DMS 273 treated with DMSO at 0.1 percent for 48 hours (cell line): ENCODE data around the gene TMEM233.
"Not testable (repeated sequence)": the region's sequence is repeated elsewhere in the genome, so short reads cannot be mapped to it uniquely, and the experiment has no call there.

ENCODE experiments used
- DNase-seq: peaks from one replicate; lab custom pipeline; 2025; lab: John Stamatoyannopoulos, UW

The TMEM233 gene

GRCh38 chr12:119609358-119609757 lies 15.8 kb downstream of the TMEM233 start:
- no peak for DNase-seq

GRCh38 chr12:119613319-119613936 lies 19.9 kb downstream of the TMEM233 start:
- no peak for DNase-seq

- DNase-seq: no peak
These were observed 21.1 kb downstream of the TMEM233 start for GRCh38 chr12:119614705-119615104.

- no peak for DNase-seq
These were observed 22.2 kb downstream of the TMEM233 start for GRCh38 chr12:119615518-119616475.

GRCh38 chr12:119618328-119618896 lies 24.8 kb downstream of the TMEM233 start:
- DNase-seq: not testable (repeated sequence)

- DNase-seq: no peak
These were observed 26.9 kb downstream of the TMEM233 start for GRCh38 chr12:119620490-119620889.

- no peak for DNase-seq
These were observed 28.3 kb downstream of the TMEM233 start for GRCh38 chr12:119621878-119622277.

- no peak for DNase-seq
These were observed 31.4 kb downstream of the TMEM233 start for GRCh38 chr12:119624966-119625365.

- DNase-seq: no peak
These were observed 33.6 kb downstream of the TMEM233 start for GRCh38 chr12:119627019-119627643.

- no peak for DNase-seq
These were observed 34.1 kb downstream of the TMEM233 start for GRCh38 chr12:119627686-119628085.

GRCh38 chr12:119630223-119630780 lies 36.7 kb downstream of the TMEM233 start:
- no peak for DNase-seq

- DNase-seq: no peak
These were observed 37.5 kb downstream of the TMEM233 start for GRCh38 chr12:119630962-119631550.

- DNase-seq: no peak
These were observed 38.5 kb downstream of the TMEM233 start for GRCh38 chr12:119631930-119632678.

GRCh38 chr12:119634743-119635142 lies 41.2 kb downstream of the TMEM233 start:
- no peak for DNase-seq

GRCh38 chr12:119642986-119643385 lies 49.4 kb downstream of the TMEM233 start:
- no peak for DNase-seq

GRCh38 chr12:119644930-119645329 lies 51.4 kb downstream of the TMEM233 start:
- DNase-seq: no peak

GRCh38 chr12:119645535-119646059 lies 52.0 kb downstream of the TMEM233 start:
- no peak for DNase-seq

- no peak for DNase-seq
These were observed 55.7 kb downstream of the TMEM233 start for GRCh38 chr12:119649202-119649808.

GRCh38 chr12:119652665-119653064 lies 59.1 kb downstream of the TMEM233 start:
- no peak for DNase-seq

- not testable (repeated sequence) for DNase-seq
These were observed 63.4 kb downstream of the TMEM233 start for GRCh38 chr12:119657001-119657400.
